Measurements from ENCODE around the gene SDSL.

The SDSL gene

GRCh38 chr12:113396828-113397496 lies 25.2 kb upstream of the SDSL start:
- no peak overlapping the region for H3K4me3 ChIP-seq (ENCODE audit: extremely low read depth, insufficient read depth, low read length, poor library complexity, severe bottlenecking)
- H3K9me3 ChIP-seq (ENCODE audit: control insufficient read depth, low read length): no peaks in the 10 kb centered on the region
- WGBS, 2 experiments (ENCODE audit: insufficient coverage in 2 of 2): 85 to 96% methylated on average over 7 to 10 of the region's 16 CpGs
- H3K27ac ChIP-seq (ENCODE audit: low read depth, low read length, severe bottlenecking): no peak overlapping the region
- no peaks in the 10 kb centered on the region for H3K4me1 ChIP-seq (ENCODE audit: control insufficient read depth, insufficient read depth, low read length, poor library complexity, severe bottlenecking)
- no peaks in the 10 kb centered on the region for H3K36me3 ChIP-seq (ENCODE audit: control insufficient read depth, insufficient read depth, low read length)

DNA sequence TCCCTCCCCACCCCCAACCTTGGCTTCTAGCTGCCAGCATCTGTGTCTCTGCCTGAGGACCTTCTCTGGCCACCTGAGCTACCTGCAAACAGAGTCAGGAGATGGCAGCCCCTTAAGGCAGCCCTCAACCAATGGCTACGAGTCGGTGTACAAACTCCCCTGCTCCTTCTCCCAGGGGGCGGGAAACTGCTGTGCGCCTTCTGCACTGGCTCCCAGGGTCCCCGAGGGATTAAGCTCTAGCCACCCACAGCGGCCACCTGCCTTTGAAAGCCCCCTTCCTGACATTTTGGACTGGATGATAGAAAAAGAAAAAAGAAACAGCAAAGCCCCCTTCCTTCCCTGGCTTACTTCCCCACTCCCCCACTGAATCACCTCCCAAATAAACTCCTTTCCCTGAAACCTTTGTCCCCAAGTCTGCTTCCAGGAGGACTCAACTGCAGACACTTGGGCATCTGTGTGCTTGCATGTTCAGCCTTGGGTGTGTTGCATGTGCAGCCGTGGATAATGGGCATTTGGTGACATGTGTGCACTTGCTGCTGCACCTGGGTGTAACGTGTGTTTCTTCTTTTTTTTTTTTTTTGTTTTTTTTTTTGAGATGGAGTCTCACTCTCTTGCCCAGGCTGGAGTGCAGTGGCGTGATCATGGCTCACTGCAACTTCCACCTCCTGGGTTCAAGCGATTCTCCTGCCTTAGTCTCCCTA lies 24.5 kb upstream of the SDSL start:
- no peak overlapping the region for H3K4me3 ChIP-seq (ENCODE audit: extremely low read depth, insufficient read depth, low read length, poor library complexity, severe bottlenecking)
- no peaks in the 10 kb centered on the region for H3K4me1 ChIP-seq (ENCODE audit: control insufficient read depth, insufficient read depth, low read length, poor library complexity, severe bottlenecking)
- H3K36me3 ChIP-seq (ENCODE audit: control insufficient read depth, insufficient read depth, low read length): no peaks in the 10 kb centered on the region
- no peaks in the 10 kb centered on the region for H3K9me3 ChIP-seq (ENCODE audit: control insufficient read depth, low read length)
- H3K27ac ChIP-seq (ENCODE audit: low read depth, low read length, severe bottlenecking): no peak overlapping the region
- WGBS, 2 experiments (ENCODE audit: insufficient coverage in 2 of 2): 73 to 85% methylated on average over 4 to 5 of the region's 10 CpGs

- WGBS, 2 experiments (ENCODE audit: insufficient coverage in 2 of 2): 92 to 95% methylated on average over 14 to 21 of the region's 26 CpGs
- no peaks in the 10 kb centered on the region for H3K9me3 ChIP-seq (ENCODE audit: control insufficient read depth, low read length)
Observed at GRCh38 chr12:113398346-113399290, 23.6 kb upstream of the SDSL start.

DNA sequence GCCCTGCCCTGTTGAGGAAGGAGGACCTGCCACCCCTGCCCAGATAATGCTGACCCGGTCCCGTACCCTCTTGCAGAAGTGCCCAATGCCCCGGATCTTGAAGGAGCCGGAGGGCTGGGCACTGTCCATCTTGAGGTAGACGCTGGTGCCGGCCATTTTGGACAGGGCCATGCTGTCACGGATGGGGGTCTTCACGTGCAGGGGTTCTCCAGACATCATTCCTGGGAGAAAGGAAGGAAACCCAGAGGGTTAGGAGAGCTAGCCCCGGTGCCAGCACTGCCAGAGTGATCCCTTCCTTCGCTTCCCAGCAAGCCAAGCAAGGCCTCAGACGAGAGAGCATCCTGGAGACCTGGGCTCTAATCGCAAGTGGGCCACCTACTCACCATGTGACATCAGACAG lies 22.7 kb upstream of the SDSL start:
- Histone ChIP-seq H3K9me3 (ENCODE audit: control insufficient read depth, low read length) (no peaks in the 10 kb centered on the region), H3K36me3 (ENCODE audit: control insufficient read depth, insufficient read depth, low read length) (no peaks in the 10 kb centered on the region), H3K4me1 (ENCODE audit: control insufficient read depth, insufficient read depth, low read length, poor library complexity, severe bottlenecking) (no peaks in the 10 kb centered on the region), H3K4me3 (ENCODE audit: extremely low read depth, insufficient read depth, low read length, poor library complexity, severe bottlenecking) (no peak overlapping the region), H3K27ac (ENCODE audit: low read depth, low read length, severe bottlenecking) (no peak overlapping the region)
- 92 to 94% methylated on average over 12 of the region's 12 CpGs for WGBS, 2 experiments (ENCODE audit: insufficient coverage in 2 of 2)

More at GRCh38 chr12:113398346-113399290, 23.6 kb upstream of the SDSL start:
- Histone ChIP-seq H3K36me3 (ENCODE audit: control insufficient read depth, insufficient read depth, low read length) (no peaks in the 10 kb centered on the region), H3K4me1 (ENCODE audit: control insufficient read depth, insufficient read depth, low read length, poor library complexity, severe bottlenecking) (no peaks in the 10 kb centered on the region), H3K27ac (ENCODE audit: low read depth, low read length, severe bottlenecking) (no peak overlapping the region), H3K4me3 (ENCODE audit: extremely low read depth, insufficient read depth, low read length, poor library complexity, severe bottlenecking) (no peak overlapping the region)

DNA sequence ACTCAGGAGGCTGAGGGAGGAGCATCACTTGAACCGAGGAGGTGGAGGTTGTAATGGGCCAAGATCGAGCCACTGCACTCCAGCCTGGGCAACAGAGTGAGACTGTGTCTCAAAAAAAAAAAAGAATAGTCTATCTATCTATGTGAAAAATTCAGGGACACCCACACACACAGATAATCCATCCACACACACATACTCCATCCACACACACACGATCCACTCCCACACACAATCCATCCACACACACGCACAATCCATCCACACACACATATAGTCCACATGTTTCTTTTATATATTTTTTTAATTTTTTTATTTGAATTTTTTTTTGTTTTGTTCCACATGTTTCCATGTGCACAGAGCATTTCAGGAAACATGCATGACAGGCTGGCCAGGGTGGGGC lies 21.8 kb upstream of the SDSL start:
- WGBS, 2 experiments (ENCODE audit: insufficient coverage in 2 of 2): 60% methylated on average over 1 of the region's 4 CpGs; no CpG with 5 or more reads in 1 of the 2 experiments
- H3K9me3 ChIP-seq (ENCODE audit: control insufficient read depth, low read length): no peaks in the 10 kb centered on the region
- no peak overlapping the region for H3K4me3 ChIP-seq (ENCODE audit: extremely low read depth, insufficient read depth, low read length, poor library complexity, severe bottlenecking)
- no peaks in the 10 kb centered on the region for H3K36me3 ChIP-seq (ENCODE audit: control insufficient read depth, insufficient read depth, low read length)
- H3K27ac ChIP-seq (ENCODE audit: low read depth, low read length, severe bottlenecking): no peak overlapping the region
- no peaks in the 10 kb centered on the region for H3K4me1 ChIP-seq (ENCODE audit: control insufficient read depth, insufficient read depth, low read length, poor library complexity, severe bottlenecking)

GRCh38 chr12:113401066-113402000 lies 20.8 kb upstream of the SDSL start:
- H3K4me1 ChIP-seq (ENCODE audit: control insufficient read depth, insufficient read depth, low read length, poor library complexity, severe bottlenecking): no peaks in the 10 kb centered on the region
- H3K9me3 ChIP-seq (ENCODE audit: control insufficient read depth, low read length): no peaks in the 10 kb centered on the region
- WGBS, 2 experiments (ENCODE audit: insufficient coverage in 2 of 2): 88 to 92% methylated on average over 9 to 11 of the region's 13 CpGs
- H3K36me3 ChIP-seq (ENCODE audit: control insufficient read depth, insufficient read depth, low read length): no peaks in the 10 kb centered on the region
- H3K4me3 ChIP-seq (ENCODE audit: extremely low read depth, insufficient read depth, low read length, poor library complexity, severe bottlenecking): no peak overlapping the region
- H3K27ac ChIP-seq (ENCODE audit: low read depth, low read length, severe bottlenecking): no peak overlapping the region

DNA sequence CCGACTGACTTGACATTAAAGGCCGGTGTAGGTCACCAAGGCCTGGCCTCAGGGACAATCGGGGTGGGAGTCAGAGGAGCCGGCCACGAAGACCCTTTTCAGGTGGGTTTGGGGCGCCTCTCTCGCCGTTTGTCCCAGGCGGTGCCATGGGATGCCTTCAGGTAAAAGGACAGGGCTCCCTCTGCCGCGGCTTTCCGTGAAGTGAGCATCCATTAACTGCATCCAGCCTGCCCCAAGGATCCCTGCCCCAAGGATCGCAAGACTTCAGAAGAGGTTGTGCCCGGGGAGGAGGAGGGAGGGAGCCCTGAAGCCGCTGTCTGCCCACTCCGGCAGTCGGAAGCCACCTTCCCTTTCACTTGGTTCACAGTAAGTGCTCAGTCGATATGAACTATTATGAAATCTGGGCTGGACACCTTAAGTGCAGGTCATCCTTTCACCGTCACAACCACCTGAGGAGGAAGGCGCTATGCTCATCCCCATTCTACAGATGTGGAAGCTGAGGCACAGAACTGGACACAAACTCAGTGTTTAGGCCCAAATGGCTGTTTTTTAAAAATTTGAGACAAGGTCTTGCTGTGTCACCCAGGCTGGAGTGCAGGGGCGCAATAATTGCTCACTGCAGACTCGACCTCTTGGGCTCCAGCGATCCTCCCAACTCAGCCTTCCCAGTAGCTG lies 19.5 kb upstream of the SDSL start:
- WGBS, 2 experiments (ENCODE audit: insufficient coverage in 2 of 2): 93 to 97% methylated on average over 19 to 20 of the region's 23 CpGs
- Histone ChIP-seq H3K4me1 (ENCODE audit: control insufficient read depth, insufficient read depth, low read length, poor library complexity, severe bottlenecking) (no peaks in the 10 kb centered on the region), H3K4me3 (ENCODE audit: extremely low read depth, insufficient read depth, low read length, poor library complexity, severe bottlenecking) (no peak overlapping the region), H3K27ac (ENCODE audit: low read depth, low read length, severe bottlenecking) (no peak overlapping the region), H3K36me3 (ENCODE audit: control insufficient read depth, insufficient read depth, low read length) (no peaks in the 10 kb centered on the region), H3K9me3 (ENCODE audit: control insufficient read depth, low read length) (no peaks in the 10 kb centered on the region)

DNA sequence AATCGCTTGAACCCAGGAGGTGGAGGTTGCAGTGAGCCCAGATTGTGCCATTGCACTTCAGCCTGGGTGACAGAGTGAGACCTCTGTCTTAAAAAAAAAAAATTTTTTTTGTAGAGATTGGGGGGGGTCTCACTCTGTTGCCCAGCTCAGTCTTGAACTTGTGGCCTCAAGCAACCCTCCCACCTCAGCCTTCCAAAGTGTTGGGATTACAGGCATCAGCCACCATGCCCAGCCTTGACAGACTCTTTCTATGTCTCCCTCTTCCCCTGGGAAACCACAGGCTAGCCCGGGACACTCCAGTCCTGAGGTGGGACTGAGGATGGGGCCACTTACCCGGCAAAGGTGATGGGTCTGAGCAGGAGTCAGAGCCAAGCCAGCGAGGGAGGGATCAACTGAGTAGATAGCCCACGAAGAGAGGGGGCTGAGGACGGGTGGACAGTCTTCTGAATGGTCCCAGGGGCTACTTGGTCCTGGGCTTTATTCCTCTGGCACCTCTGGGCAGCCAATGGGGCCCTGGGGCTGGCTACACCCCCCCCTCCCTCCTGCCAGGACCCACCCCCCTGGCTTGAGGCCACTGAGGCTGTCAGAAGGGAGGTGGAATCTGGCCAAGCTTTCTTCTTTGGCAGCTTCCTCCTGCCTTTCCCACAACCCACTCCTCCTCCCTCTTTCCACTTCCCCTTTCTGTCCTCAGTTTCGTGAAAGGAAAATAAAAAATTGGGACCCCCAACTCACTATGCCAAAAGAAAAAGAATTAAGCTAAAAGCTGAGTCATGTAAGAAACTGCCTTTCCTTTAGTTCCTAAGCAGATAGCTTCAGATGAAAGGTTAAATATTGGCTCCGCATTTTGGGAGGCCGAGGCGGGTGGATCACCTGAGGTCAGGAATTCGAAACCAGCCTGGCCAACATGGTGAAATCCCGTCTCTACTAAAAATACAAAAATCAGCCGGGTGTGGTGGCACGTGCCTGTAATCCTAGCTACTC lies 18.5 kb upstream of the SDSL start, which contains the start of gene SDS:
Gene SDS (minus strand): TSS at position 453 of the 981 bp plus-strand sequence. CDS start 4,179 bp downstream, outside the sequence.
- Histone ChIP-seq H3K4me1 (ENCODE audit: control insufficient read depth, insufficient read depth, low read length, poor library complexity, severe bottlenecking) (no peaks in the 10 kb centered on the region), H3K9me3 (ENCODE audit: control insufficient read depth, low read length) (no peaks in the 10 kb centered on the region), H3K27ac (ENCODE audit: low read depth, low read length, severe bottlenecking) (no peak within 1 kb of the TSS), H3K36me3 (ENCODE audit: control insufficient read depth, insufficient read depth, low read length) (no peaks in the 10 kb centered on the region), H3K4me3 (ENCODE audit: extremely low read depth, insufficient read depth, low read length, poor library complexity, severe bottlenecking) (no peak within 1 kb of the TSS)
- WGBS, 2 experiments (ENCODE audit: insufficient coverage in 2 of 2): 82 to 84% methylated on average over 10 to 13 of the region's 14 CpGs

DNA sequence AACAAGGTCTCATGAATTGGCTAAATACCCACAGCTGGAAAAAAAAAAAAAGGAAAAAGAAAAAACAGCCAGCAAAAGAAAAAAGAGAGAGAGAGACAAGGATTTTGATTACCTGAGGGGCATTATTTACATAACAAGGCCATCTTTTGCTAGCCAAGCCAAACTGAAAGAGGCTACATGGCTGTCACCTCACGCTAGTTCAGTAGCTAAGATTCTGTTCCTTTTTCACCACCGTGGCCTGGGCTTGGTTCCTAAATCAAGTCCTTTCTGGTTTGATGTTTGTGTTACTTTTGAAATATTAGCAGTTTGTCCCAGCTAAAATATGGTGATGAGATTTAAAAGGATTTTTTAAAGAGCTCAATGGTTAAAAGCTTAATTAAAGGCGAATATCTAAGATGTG lies 16.5 kb upstream of the SDSL start:
- Histone ChIP-seq H3K4me3 (ENCODE audit: extremely low read depth, insufficient read depth, low read length, poor library complexity, severe bottlenecking) (no peak overlapping the region), H3K27ac (ENCODE audit: low read depth, low read length, severe bottlenecking) (no peak overlapping the region), H3K9me3 (ENCODE audit: control insufficient read depth, low read length) (no peaks in the 10 kb centered on the region), H3K4me1 (ENCODE audit: control insufficient read depth, insufficient read depth, low read length, poor library complexity, severe bottlenecking) (no peaks in the 10 kb centered on the region), H3K36me3 (ENCODE audit: control insufficient read depth, insufficient read depth, low read length) (no peaks in the 10 kb centered on the region)
- 86 to 100% methylated on average over 2 of the region's 3 CpGs for WGBS, 2 experiments (ENCODE audit: insufficient coverage in 2 of 2)

All from mesodermal cell (in vitro differentiated cells).